Measurements from ENCODE around the gene KRT35.
A peak's percentile ranks its signal among the peaks of the same experiment; 100 is the strongest.

Gene KRT35

DNA sequence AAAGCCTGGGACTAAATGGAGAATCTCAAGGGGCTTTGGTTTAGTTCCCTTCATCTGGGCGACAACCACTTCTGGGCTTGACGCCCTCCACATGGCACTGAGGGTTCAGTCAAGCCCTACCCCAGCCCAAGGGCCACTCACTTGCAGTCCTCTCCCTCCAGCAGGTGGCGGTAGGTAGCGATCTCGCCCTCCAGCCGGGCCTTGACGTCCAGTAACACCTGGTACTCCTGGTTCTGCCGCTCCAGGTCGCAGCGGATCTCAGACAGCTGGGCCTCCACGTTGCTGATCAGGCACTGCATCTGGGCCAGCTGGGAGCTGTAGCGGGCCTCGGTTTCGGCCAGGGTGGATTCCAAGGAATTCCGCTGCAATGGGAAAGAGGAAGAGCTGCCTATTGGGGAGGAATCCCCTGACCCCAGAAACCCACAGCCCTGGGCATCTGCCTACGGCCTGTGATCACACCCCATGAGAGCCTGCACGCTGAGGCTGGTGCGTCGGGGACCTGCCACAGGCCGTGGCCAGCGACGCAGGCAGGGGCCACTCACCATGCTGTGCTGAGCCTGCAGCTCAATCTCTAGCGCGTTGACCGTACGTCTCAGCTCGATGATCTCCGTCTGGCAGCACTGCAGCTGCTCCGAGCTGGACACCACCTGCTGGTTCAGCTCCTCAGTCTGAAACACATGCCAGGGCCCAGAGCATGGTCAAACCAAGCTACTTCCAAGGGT, 6.0 kb upstream of the KRT35 start:
- peak in 1 of 2 experiments; percentile 12 for DNase-seq

DNA sequence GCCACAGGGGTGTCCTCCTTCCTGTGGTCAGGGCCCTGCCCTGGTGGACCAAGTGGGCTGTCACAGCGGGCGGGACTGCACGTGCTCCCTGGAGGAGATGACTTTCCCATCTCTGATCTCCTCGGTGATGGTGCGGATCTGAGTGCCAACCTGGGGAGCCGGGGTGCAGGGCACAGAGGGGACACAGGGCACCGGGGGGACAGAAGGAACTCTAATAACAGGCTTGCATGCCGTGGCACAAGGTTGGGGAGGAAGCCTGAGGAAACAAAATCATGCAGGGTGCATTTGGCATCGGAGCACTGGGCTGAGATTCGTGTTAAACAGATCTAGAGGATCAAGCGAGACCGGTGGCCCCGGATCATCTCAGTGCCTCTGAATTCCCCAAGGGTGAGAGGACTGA, 5.4 kb upstream of the KRT35 start:
- DNase-seq, result no peak

DNA sequence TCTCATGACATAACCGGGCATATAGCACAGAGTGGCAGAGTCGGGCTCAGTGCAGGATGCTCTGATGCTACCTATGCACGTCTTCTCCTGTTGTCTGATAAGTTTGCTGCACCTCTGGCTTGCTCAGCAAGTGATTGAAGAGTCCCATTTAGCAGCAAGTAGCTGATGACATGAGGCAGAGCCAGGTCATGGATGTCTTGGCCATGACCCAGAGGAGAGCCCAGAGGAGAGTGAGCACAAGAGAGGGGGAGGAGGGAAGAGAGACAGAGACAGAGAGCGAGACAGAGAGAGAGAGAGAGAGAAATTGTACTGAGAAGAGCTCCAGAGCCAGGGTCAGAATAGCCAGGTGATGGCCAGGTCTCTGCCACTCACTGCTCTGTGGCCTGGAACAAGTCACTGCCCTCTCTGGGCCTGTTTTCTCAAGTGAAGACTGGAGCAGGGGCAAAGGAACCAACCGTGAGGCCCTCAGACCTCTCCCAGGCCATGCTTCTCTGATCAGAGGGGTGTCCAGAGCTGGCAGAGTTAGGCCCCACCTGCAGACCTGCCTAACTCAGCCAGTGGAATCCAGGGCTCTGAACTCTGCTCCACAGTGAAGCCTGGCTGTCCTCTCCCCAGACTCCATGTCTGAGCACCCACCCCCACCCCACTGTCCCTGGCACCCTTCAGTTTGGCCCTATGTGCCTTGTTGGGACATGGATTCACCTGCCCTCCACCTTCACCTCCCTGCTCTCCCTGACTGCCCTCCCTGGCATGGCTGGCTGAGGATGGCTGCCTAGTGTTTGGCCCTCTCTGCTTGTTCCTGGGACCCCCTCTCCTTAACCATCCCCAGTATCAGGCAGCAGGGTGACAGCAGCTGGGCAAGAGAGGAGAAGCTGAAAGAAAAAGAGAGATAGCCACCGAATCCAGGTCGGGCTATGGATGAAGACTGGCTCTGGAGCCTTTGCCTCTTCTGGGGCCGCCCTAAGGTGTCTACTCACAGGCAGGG, 4.3 kb upstream of the KRT35 start:
- no peak for DNase-seq

DNA sequence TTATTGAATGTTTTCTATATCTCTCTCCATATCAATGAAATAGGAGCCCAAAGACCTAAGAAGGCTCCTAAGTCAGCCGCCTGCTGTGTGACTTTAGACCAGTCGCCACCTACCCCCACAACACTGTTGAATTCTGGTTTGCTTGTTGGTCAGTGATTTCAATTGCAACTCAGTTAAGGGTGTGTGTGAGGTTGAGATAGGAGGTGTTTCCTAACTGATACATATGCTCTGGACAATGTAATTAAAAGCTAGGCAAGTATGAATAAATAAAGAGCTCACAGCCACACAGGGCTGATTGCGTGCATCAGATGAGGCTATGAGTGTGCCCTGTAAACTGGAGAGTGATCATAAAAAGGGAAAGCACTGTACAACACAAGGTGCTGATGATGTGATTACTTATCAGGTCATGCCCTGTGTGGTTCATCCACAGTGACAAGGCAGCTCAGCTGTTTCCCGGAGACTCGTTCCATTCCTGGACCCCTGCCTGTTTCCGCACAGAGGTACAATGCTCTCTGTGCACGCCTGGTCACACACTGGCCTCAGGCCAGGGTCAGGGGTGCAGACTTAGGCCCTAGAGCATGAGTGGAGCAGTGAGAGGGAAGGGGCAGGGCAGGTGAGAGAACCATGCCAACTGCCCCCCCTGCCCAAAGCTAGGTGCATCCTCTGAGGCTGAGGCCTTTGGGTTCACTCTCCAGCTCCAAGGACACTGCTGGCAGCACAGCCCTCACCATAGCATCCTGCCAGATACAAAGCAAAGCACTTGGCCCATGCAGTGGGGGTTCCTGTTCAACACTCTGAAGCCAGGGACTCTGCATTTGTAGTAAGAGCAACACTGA, 3.3 kb upstream of the KRT35 start:
- no peak for DNase-seq

DNA sequence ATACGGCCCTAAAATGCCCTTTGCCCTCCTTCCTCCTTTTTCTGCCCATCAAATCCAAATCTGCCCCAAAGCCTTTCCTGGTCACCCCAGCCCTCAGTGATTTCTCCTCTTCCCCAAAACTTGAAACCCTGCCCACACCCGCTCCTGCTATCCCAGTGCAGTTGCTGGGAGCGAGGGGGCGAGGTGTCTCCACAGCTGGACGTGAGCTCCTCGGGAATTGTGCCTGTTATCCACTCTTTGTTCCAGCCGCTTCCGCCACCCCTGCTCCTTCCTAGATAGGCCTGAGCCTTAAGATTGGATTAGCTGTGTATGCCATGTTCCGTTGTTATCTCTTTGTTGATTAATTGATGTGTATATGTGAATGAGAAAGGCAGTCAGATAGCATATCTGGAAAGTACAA, 2.6 kb upstream of the KRT35 start:
- no peak for DNase-seq

DNA sequence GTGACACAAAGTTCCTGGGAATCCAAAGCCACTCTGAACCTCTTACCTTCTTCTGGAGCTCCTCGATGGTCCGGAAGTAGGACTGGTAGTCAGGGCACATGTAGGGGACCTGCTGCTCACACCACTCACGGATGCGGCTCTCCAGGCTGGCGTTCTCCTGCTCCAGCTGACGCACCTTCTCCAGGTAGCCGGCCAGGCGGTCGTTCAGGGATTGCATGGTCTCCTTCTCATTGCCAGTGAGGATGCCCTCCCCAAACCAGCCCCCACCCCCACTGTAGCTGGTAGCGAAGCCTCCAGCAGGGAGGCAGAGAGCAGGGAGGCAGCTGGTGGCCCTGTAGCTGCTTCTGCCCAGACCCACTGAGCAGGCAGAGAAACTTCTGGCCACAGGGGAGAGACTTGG, 370 bp downstream of the KRT35 start:
- no peak for DNase-seq

DNA sequence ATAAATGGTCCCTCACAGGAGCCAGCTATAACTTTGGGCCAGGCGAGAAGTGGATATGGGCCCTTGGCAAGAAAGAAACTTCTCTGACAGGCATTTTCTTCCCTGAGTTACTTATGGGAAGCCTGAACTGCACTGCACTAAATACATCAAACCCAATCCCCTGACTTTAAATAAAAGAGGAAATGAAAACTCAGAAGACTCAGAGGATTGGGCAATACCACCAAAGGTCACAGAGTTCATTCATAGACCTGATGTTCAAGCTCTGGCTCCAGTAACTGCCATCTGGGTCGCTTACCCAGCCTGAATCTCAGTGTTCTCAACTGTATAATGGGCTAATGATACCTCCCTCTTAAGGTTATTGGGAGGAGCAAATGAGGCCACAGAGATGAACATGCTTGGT, 815 bp downstream of the KRT35 start:
- DNase-seq, result no peak

DNA sequence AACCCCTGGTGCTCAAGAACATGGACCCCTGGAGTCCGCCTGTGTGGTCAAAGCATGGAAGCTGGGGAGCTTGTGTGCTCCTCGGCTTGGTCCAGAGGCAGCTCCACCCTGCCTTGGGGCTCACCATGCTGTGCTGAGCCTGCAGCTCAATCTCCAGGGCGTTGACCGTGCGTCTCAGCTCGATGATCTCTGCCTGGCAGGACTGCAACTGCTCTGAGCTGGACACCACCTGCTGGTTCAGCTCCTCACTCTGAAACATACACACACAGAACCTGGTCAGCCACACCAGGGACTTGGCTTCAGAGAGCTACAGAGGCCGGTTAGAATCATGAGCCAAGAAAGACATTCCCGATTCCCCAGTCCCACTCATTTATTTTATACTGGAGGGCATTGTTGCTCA, 2.7 kb downstream of the KRT35 start:
- no peak for DNase-seq

DNA sequence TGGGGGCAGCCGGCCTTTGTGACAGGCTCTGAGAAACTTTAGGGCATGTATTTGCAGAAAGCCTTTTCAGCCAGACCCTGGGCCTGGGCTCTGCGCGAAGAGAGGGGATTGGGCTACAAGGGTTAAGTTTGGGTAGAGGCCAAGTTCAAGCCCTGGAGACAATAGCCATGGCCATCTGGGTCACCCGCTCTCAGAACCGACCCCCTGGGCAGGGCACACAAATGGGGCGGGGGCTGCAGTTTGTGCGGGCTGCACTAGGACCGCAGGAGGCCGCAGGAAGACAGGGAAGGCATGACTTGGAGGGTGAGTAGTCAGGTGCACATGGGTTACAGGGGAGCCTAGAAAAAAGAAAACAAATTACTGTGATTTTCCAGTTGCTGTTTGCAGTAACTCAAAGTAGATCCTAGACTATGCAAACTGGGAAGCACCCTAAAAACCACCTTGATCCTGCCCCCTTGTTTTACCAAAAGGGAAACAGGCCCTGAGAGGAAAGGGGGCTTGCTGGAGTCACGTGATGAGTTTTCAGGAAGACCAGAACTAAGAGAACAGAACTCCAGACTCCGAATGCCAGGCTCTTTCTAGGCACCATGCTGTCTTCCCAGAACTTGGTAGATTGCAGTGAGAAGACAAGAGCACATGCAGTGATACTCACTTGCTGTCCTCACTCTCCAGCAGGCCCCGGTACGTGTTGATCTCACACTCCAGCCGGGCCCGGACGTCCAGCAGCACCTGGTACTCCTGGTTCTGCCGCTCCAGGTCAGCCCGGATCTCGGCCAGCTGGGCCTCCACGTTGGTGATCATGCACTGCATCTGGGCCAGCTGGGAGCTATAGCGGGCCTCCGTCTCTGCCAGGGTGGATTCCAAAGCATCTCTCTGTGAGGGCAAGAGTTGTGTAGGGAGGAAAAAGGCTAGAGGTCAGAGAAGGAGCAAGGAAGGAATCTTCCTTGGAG, 3.8 kb downstream of the KRT35 start:
- no peak for DNase-seq

DNA sequence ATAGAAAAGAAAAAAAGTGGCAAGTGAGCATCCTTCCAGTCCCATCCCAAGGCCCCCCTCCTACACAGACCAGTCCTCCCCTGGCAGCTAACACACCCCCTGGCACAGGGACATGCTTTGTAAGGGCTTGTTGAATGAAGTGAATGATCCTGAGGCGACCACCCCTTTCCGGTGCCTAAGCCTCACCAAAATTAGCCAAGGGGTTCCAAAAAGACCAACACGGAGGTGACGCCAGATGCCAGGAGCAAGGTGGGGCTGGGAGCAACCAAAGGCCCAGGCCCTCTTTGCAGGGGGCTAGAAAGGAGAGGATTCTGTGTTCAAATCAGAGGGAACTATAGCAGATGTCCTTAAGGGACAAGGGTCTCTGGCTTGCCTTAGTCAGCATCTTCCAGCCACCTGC, 5.5 kb downstream of the KRT35 start:
- no peak for DNase-seq

DNA sequence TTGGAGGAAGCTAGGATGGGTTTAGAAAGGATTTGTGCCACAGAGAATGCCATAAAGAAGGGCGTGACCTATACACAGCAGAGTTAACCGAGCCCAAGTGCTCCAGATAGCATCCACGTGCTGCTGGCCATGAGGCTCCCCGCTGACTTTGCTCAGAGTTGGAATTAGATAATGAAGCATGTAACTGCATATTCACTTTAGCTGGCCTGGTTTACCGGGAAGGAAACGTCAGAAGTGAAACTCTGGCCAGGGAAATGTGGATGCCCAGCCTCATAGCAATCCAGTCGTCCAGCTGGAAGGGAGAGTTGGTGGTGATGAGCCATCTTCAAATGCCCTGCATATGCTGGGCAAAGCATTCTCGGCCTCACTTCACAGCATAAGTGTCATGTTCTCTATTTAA, 6.1 kb downstream of the KRT35 start:
- DNase-seq, result no peak

DNA sequence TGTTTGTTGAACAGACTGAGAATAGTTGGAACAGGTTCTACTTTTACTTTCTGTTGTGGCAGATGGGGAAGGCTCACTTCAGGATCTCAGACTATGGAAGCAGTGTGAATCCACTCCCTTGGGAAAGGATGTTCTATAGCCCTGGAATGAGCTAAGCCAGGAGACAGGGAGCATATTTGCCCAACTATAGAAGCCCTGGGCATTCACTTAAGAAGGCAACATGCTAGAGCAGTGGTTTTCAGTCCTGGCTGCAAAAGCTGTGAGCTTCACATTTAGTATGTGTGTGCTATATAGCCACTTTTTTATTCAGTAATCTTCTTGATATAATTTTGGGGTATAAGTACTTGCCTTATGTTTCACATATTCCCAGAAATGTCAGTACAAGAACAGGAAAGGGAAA, 12.6 kb downstream of the KRT35 start:
- no peak for DNase-seq

DNA sequence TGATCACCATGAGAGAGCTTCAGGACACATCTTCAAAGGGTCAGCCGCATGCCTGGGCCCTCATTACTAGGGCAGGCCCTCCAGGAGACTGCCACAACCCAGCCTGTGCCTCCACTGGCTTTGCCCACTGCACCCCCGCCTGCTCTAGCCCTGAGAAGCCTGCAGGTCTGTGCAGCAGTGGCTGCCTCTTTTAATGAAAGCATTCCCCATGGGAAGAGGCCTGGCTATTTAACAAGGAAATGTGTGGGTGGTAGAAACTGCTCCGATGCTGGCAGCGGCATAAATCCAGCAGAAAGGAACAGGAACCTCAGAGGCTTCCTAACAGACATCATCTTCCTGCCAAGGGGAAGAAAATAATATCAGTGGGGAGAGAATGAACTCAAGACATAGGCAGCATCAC, 13.4 kb downstream of the KRT35 start:
- DNase-seq, result no peak

DNA sequence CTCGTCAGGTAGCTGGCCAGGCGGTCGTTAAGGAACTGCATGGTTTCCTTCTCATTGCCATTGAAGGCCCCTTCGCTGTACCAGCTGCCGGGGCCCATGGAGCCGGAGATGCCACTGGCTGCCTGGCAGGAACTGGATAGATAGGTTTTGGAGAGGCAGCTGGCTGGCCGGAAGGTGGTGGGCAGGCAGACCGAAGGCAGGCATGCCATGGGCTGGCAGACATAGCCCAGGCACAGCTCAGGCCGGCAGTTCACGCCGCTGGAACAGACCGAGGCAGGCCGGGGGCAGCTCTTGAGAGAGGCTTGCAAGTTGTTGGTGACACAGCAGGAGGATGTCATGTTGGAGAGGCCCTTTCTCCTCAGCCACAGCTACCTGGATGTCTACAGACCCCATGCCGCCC, 14.0 kb downstream of the KRT35 start, which contains the start of gene KRT32:
TSS of gene KRT32 (minus strand) at position 399 of the 400 bp plus-strand sequence. CDS start at position 338, 61 bp downstream.
- DNase-seq, result no peak

DNA sequence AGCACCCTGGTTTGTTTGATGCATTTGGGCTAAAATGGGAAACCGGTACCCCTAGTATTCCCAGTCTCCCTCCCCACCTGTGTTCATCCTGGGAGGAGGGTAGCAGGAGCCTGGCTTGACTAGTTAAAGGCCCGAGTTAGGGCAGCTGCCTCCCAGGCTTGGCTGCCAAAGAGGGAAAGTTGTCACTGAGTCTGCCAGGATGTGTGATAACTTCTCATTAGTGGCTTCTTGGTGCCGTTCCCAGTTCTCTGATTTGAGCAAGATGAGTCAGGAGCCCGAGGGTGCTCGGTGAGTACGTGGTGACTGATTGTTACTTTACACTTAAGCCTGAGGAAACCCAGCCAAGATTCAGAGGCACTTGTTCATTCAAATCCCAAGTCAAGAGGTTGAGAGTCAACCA, 16.3 kb downstream of the KRT35 start:
- no peak for DNase-seq

DNA sequence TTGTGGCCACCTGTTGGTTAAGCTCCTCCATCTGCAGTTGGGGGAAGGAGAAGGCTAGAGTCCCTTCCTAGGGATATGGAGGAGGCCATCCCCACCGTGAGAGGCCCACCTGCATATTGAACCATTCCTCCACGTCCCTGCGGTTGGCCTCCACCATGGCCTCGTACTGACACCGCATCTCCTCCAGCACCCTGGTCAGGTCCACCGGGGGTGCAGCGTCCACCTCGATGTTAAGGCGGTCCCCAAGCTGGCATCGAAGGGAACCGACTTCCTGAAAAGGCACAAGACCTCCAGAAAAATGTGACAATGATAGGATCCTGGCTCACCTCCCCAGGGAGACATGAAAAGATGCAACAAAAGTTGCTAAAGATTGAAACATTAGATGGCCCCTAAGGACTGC, 16.8 kb downstream of the KRT35 start:
- DNase-seq, result no peak

DNA sequence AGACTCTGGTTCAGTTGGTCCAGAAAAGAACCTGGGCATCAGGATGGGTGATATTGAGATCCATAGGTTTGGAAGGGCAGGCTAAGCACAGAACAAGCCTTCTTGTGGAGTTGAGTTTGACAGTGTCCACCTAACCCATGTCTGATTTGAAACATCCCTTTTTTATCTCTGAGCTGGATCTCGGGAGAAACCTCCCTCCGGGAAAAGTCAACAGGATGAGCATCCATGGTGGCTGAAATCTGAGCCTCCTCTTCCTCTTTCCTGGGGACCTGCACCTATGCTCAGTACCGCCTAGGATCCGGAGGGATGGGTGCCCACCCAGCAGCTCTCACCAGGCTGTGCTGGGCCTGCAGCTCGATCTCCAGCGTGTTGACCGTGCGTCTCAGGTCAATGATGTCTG, 17.2 kb downstream of the KRT35 start:
- DNase-seq, result no peak

DNA sequence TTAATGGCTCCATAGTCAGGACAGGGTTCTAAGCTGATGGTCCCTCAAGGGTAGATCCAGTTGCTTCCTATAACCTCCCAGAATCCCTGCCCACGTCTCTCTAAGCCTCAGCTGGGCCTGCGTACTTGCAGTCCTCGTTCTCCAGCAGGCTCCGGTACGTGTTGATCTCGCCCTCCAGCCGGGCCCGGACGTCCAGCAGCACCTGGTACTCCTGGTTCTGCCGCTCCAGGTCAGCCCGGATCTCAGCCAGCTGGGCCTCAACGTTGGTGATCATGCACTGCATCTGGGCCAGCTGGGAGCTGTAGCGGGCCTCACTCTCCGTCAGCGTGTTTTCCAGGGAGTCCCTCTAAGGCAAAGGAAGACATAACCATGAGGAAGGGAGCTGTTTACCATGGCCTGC, 18.2 kb downstream of the KRT35 start:
- DNase-seq, result no peak

DNA sequence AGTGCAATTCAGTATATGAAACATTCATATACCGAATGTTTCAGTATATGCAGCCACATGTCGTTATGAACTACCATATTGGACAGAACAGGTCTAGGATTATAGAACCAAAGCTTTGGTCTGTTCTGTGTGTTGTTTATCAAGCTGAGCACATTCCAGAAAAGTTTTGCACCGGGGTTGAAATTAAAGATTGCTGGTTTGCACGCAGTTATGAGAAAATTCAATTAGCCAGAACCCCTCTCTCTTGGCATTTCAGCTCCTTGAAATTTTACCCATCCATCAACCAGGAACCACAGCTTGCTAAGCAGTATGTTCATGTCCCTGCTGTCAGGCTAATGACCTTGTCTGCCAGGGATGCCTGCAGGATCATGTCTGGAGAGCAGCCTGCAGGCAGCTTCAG, 23.3 kb downstream of the KRT35 start:
- DNase-seq, result no peak

DNA sequence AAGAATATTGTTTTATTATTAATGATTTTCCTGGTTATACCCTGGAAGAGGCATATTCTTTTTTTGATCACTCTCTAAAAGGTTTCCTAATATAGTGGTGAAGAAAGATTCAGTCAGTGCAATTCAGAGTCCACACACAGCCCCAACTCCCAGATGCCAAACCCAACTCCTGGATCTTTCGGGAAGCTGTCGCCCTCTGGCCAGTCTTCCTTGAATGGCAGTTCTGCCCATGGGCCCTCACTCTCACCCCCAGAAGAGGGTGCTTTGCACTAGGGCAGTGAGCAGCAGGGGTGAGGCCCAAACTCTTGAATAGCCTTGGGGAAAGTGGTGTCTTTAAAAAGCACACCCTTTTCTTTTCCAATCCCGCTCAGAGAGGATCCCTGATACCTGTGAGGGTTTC, 24.7 kb downstream of the KRT35 start:
- no peak for DNase-seq

DNA sequence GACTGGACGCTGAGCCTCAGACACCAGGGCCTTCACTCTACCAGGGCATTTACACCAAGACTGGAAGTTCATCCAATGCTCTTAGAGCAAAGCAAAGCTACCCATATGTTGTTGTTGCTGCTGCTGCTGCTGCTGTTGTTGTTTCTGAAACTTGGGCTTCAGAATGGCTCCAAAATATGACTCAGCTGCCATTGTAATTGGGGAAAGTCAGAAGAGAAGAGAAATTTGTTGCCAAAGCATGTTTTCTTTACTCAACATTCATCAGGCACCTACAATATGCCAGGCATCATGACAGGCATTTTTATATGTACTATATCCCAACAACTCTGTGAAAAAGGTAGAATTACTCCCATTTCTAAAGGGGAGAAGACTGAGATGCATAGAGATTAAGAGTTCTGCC, 25.7 kb downstream of the KRT35 start:
- no peak for DNase-seq

DNA sequence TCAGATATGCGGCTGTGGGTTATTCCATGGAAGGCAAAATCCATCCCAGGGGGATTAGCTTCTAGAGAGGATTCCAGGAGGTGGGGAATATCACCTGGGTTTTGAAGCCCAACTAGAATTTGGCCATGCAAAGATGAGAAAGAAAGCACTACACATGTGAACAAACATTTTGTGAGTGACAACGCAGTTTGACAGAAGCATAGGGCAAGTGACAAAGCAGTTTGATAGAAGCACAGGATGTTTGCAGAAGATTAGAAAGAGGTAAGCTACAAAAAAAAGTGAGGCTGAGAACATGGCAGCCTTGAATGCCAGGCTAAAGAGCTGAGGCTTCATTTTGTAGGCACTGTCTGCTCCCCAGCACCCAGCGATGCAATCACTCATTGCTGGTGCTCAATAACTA, 27.9 kb downstream of the KRT35 start:
- DNase-seq, result no peak
